Occipital lobe (tissue), 2 donors: ENCODE results near the gene SNAPC1. TPM values are rescaled to one million over a fixed set of nuclear protein-coding genes. Genes with fewer than 3 reads are reported as not detected.
"Not testable (repeated sequence)": the region's sequence is repeated elsewhere in the genome, so short reads cannot be mapped to it uniquely, and the experiment has no call there.

ENCODE experiments used
- DNase-seq: peaks from one replicate; lab custom pipeline; 2025; lab: John Stamatoyannopoulos, UW
- total RNA-seq: library from RNA; depleted of rRNA; stranded (reverse); fragments of >200 nt; gene quantifications from one replicate; pipeline ENCODE4 v1.2.3, GENCODE V29; 2014

SNAPC1 gene
- total RNA-seq: 8.9 TPM

GRCh38 chr14:61761959-61762786 lies at the start of gene SNAPC1:
TSS of gene SNAPC1 (plus strand) at chr14:61762420. CDS start at chr14:61762461, 41 bp downstream.
- peak; percentile 94 for DNase-seq

- no peak for DNase-seq
Measured at GRCh38 chr14:61713724-61714437, 48.3 kb upstream of the SNAPC1 start.

GRCh38 chr14:61716956-61717355 lies 45.3 kb upstream of the SNAPC1 start:
- DNase-seq: no peak

GRCh38 chr14:61718039-61718438 lies 44.2 kb upstream of the SNAPC1 start:
- no peak for DNase-seq

- DNase-seq: no peak
Measured at GRCh38 chr14:61719344-61720293, 42.6 kb upstream of the SNAPC1 start.

GRCh38 chr14:61720294-61720661 lies 41.9 kb upstream of the SNAPC1 start:
- DNase-seq: no peak

- no peak for DNase-seq
Measured at GRCh38 chr14:61720741-61721140, 41.5 kb upstream of the SNAPC1 start.

GRCh38 chr14:61724133-61724532 lies 38.1 kb upstream of the SNAPC1 start:
- DNase-seq: no peak

GRCh38 chr14:61726778-61727658 lies 35.2 kb upstream of the SNAPC1 start:
- no peak for DNase-seq

- no peak for DNase-seq
Measured at GRCh38 chr14:61730756-61731373, 31.4 kb upstream of the SNAPC1 start.

- DNase-seq: no peak
Measured at GRCh38 chr14:61733972-61734371, 28.2 kb upstream of the SNAPC1 start.

- no peak for DNase-seq
Measured at GRCh38 chr14:61736751-61737150, 25.5 kb upstream of the SNAPC1 start.

GRCh38 chr14:61737915-61738314 lies 24.3 kb upstream of the SNAPC1 start:
- DNase-seq: no peak

GRCh38 chr14:61739133-61739532 lies 23.1 kb upstream of the SNAPC1 start:
- DNase-seq: no peak

GRCh38 chr14:61742371-61742770 lies 19.8 kb upstream of the SNAPC1 start:
- DNase-seq: no peak

GRCh38 chr14:61744238-61744637 lies 18.0 kb upstream of the SNAPC1 start:
- DNase-seq: no peak

GRCh38 chr14:61746346-61746745 lies 15.9 kb upstream of the SNAPC1 start:
- DNase-seq: not testable (repeated sequence)

- no peak for DNase-seq
Measured at GRCh38 chr14:61746881-61747280, 15.3 kb upstream of the SNAPC1 start.

- no peak for DNase-seq
Measured at GRCh38 chr14:61747342-61747741, 14.9 kb upstream of the SNAPC1 start.

- no peak for DNase-seq
Measured at GRCh38 chr14:61749264-61749663, 13.0 kb upstream of the SNAPC1 start.
